A673 (cell line): ENCODE measurements around the gene INPP4B. TPM values are rescaled to one million over a fixed set of nuclear protein-coding genes. Genes with fewer than 3 reads are reported as not detected.
A peak's percentile ranks its signal among the peaks of the same experiment; 100 is the strongest.

Experiments used
- BruUV-seq: library from RNA; stranded (reverse); fragments of 400-500 nt; replicated peaks from 2 replicates; lab custom pipeline; 2021; lab: Mats Ljungman, UMichigan
- CTCF ChIA-PET: fragments of 300-600 bp; sonication (Branson Sonifier 250); formaldehyde crosslinking; loops from one replicate; lab custom pipeline; 2022; ENCODE audit warnings: antibody characterized with exemption; lab: Charles Lee
- POLR2A ChIA-PET: fragments of 300-600 bp; sonication (Branson Sonifier 250); formaldehyde crosslinking; loops from one replicate; lab custom pipeline; 2022; ENCODE audit warnings: antibody characterized with exemption; ENCODE audit not compliant: low non-redundant PET; lab: Charles Lee
- DNase-seq: peaks from one replicate; pipeline ENCODE4 v3.0.0-alpha.2; 2015; ENCODE audit warnings: low spot score
- H3K27ac ChIP-seq: fragments of 200-600 bp; sonication (generic); 2 replicates; pipeline ENCODE4 v1.5.1; 2016; ENCODE audit warnings: mixed run types, low read depth, mild to moderate bottlenecking, mixed read lengths, antibody characterized with exemption, low read length; ENCODE audit not compliant: poor library complexity, severe bottlenecking
- H3K27me3 ChIP-seq: fragments of 200-600 bp; sonication (generic); replicated peaks from 2 replicates; pipeline ENCODE4 v1.6.1; 2017; ENCODE audit warnings: mixed run types, low read depth, mild to moderate bottlenecking, mixed read lengths, antibody characterized with exemption, low read length; ENCODE audit not compliant: insufficient read depth, poor library complexity
- H3K36me3 ChIP-seq: fragments of 200-600 bp; sonication (generic); 2 replicates; pipeline ENCODE4 v1.6.1; 2016; ENCODE audit warnings: mixed run types, mild to moderate bottlenecking, mixed read lengths, antibody characterized with exemption, low read length; ENCODE audit not compliant: insufficient read depth, poor library complexity, severe bottlenecking
- H3K4me1 ChIP-seq: fragments of 200-600 bp; sonication (generic); 2 replicates; pipeline ENCODE4 v1.6.1; 2017; ENCODE audit warnings: mixed run types, mild to moderate bottlenecking, mixed read lengths, antibody characterized with exemption, low read length; ENCODE audit not compliant: insufficient read depth, poor library complexity, severe bottlenecking
- H3K4me3 ChIP-seq: fragments of 200-600 bp; sonication (generic); 2 replicates; pipeline ENCODE4 v1.5.1; 2016; ENCODE audit warnings: low read depth, mixed run types, mild to moderate bottlenecking, mixed read lengths, low read length; ENCODE audit not compliant: poor library complexity, severe bottlenecking
- H3K9me3 ChIP-seq: fragments of 200-600 bp; sonication (generic); 2 replicates; pipeline ENCODE4 v1.6.1; 2016; ENCODE audit warnings: mixed run types, low read depth, mild to moderate bottlenecking, mixed read lengths, antibody characterized with exemption, low read length; ENCODE audit not compliant: poor library complexity, severe bottlenecking
- CTCF ChIP-seq: fragments of 300-800, 200-600 bp; sonication (generic); conservative IDR thresholded peaks from 2 replicates; pipeline ENCODE4 v1.5.1; 2017; ENCODE audit warnings: low read depth, mild to moderate bottlenecking, antibody characterized with exemption, low read length, moderate library complexity, mixed read lengths
- EZH2 ChIP-seq: fragments of 200-600 bp; sonication (generic); IDR thresholded peaks from 2 replicates; pipeline ENCODE4 v1.6.1; 2017; ENCODE audit warnings: borderline replicate concordance, low read depth, mild to moderate bottlenecking, mixed read lengths, antibody characterized with exemption, low read length; ENCODE audit not compliant: poor library complexity, severe bottlenecking
- intact Hi-C: fragments of 100-400 bp; cut with micrococcal nuclease; formaldehyde crosslinking; loops from one replicate; pipeline ENCODE4 v1.10.0; 2022; ENCODE audit not compliant: unreplicated experiment
- total RNA-seq: library from RNA; stranded (reverse); gene quantifications from 2 replicates; pipeline ENCODE4 v1.2.3, GENCODE V29; 2021

Gene INPP4B
- total RNA-seq, 1 experiment from 2014 or later, result 13.1 TPM

GRCh38 chr4:142558851-142559250 lies 287.2 kb downstream of the INPP4B start:
- BruUV-seq, result no TSS peak
- DNase-seq, result peak; percentile 14
- H3K27ac ChIP-seq, result no peak overlapping the region
- H3K36me3 ChIP-seq, result no peaks in the 10 kb centered on the region
- no peaks in the 10 kb centered on the region for H3K9me3 ChIP-seq
- intact Hi-C loops, result no loop called here
- no peaks in the 10 kb centered on the region for H3K27me3 ChIP-seq
- ChIA-PET POLR2A (no interaction called here), CTCF (no interaction called here)
- H3K4me3 ChIP-seq, result no peak overlapping the region
- no peaks in the 10 kb centered on the region for H3K4me1 ChIP-seq
- TF ChIP-seq CTCF (no peak), EZH2 (no peak)

- CTCF ChIA-PET, result no interaction called here
- TF ChIP-seq EZH2 (no peak), CTCF (no peak)
- DNase-seq, result no peak
- Histone ChIP-seq H3K27me3 (no peaks in the 10 kb centered on the region), H3K9me3 (no peaks in the 10 kb centered on the region), H3K4me1 (no peaks in the 10 kb centered on the region), H3K36me3 (no peaks in the 10 kb centered on the region), H3K27ac (no peak overlapping the region), H3K4me3 (no peak overlapping the region)
- no TSS peak for BruUV-seq
- intact Hi-C loops, result no loop called here
- POLR2A ChIA-PET, result no interaction called here
Observed at GRCh38 chr4:142557239-142557801, 288.8 kb downstream of the INPP4B start.

GRCh38 chr4:142556570-142557238 lies 289.4 kb downstream of the INPP4B start:
- CTCF ChIA-PET, result no interaction called here
- POLR2A ChIA-PET, result no interaction called here
- no peaks in the 10 kb centered on the region for H3K27me3 ChIP-seq
- no TSS peak for BruUV-seq
- no peaks in the 10 kb centered on the region for H3K9me3 ChIP-seq
- no peaks in the 10 kb centered on the region for H3K36me3 ChIP-seq
- no peak for DNase-seq
- H3K4me3 ChIP-seq, result no peak overlapping the region
- intact Hi-C loops, result no loop called here
- H3K4me1 ChIP-seq, result no peaks in the 10 kb centered on the region
- no peak overlapping the region for H3K27ac ChIP-seq
- no peak for TF ChIP-seq CTCF
- TF ChIP-seq EZH2, result no peak
